DOHH2 (cell line): ENCODE measurements around the gene COL27A1.

Experiments
- H3F3A ChIP-seq: fragments of 200-600 bp; sonication (generic), shearing (Covaris generic); 2 replicates; pipeline ENCODE4 v1.6.0; 2016; ENCODE audit warnings: antibody characterized with exemption, mild to moderate bottlenecking; ENCODE audit not compliant: control insufficient read depth, insufficient read depth
- H3K27ac ChIP-seq: fragments of 200-600 bp; sonication (generic); 2 replicates; pipeline ENCODE4 v1.5.1; 2014; ENCODE audit warnings: low read depth, mild to moderate bottlenecking, low read length, moderate library complexity
- H3K27me3 ChIP-seq: fragments of 200-600 bp; sonication (generic); 2 replicates; pipeline ENCODE4 v1.6.1; 2014; ENCODE audit warnings: mild to moderate bottlenecking, low read length, mixed read lengths; ENCODE audit not compliant: control insufficient read depth
- H3K36me3 ChIP-seq: fragments of 200-600 bp; sonication (generic); 2 replicates; pipeline ENCODE4 v1.6.1; 2014; ENCODE audit warnings: mild to moderate bottlenecking, low read length, moderate library complexity, mixed read lengths; ENCODE audit not compliant: control insufficient read depth
- H3K4me1 ChIP-seq: fragments of 200-600 bp; sonication (generic); 2 replicates; pipeline ENCODE4 v1.6.1; 2014; ENCODE audit warnings: mild to moderate bottlenecking, low read length, mixed read lengths; ENCODE audit not compliant: control insufficient read depth
- H3K4me2 ChIP-seq: fragments of 200-600 bp; sonication (generic); 2 replicates; pipeline ENCODE4 v1.6.0; 2014; ENCODE audit warnings: mild to moderate bottlenecking, low read length, moderate library complexity
- H3K4me3 ChIP-seq: fragments of 200-600 bp; sonication (generic); 2 replicates; pipeline ENCODE4 v1.5.1; 2014; ENCODE audit warnings: mild to moderate bottlenecking, low read length, mixed read lengths
- H3K79me2 ChIP-seq: fragments of 200-600 bp; sonication (generic); 2 replicates; pipeline ENCODE4 v1.6.1; 2014; ENCODE audit warnings: mild to moderate bottlenecking, low read length, mixed read lengths; ENCODE audit not compliant: control insufficient read depth
- H3K9me2 ChIP-seq: fragments of 200-600 bp; sonication (generic); replicated peaks from 2 replicates; pipeline ENCODE4 v1.6.1; 2014; ENCODE audit warnings: mild to moderate bottlenecking, low read length, mixed read lengths; ENCODE audit not compliant: control insufficient read depth
- H3K9me3 ChIP-seq: fragments of 200-600 bp; sonication (generic); 2 replicates; pipeline ENCODE4 v1.6.1; 2014; ENCODE audit warnings: antibody characterized with exemption, low read length, mixed read lengths; ENCODE audit not compliant: control insufficient read depth, insufficient read depth
- H4K20me1 ChIP-seq: fragments of 200-600 bp; sonication (generic); 2 replicates; pipeline ENCODE4 v1.6.0; 2014; ENCODE audit warnings: low read depth, mild to moderate bottlenecking, antibody characterized with exemption, low read length, moderate library complexity; ENCODE audit not compliant: control insufficient read depth, insufficient read depth
- EZH2phosphoT487 ChIP-seq: fragments of 200-600 bp; sonication (generic); IDR thresholded peaks from 2 replicates; pipeline ENCODE4 v1.6.1; 2017; ENCODE audit warnings: borderline replicate concordance, mild to moderate bottlenecking, antibody characterized with exemption, low read length, moderate library complexity, mixed read lengths
- TF ChIP-seq, protein P1 (sequence below): fragments of 200-600 bp; sonication (generic); IDR thresholded peaks from one replicate; pipeline ENCODE4 v1.5.1; 2014; ENCODE audit warnings: antibody characterized with exemption, mild to moderate bottlenecking, low read depth, low read length; ENCODE audit not compliant: poor library complexity, severe bottlenecking

Gene COL27A1

DNA sequence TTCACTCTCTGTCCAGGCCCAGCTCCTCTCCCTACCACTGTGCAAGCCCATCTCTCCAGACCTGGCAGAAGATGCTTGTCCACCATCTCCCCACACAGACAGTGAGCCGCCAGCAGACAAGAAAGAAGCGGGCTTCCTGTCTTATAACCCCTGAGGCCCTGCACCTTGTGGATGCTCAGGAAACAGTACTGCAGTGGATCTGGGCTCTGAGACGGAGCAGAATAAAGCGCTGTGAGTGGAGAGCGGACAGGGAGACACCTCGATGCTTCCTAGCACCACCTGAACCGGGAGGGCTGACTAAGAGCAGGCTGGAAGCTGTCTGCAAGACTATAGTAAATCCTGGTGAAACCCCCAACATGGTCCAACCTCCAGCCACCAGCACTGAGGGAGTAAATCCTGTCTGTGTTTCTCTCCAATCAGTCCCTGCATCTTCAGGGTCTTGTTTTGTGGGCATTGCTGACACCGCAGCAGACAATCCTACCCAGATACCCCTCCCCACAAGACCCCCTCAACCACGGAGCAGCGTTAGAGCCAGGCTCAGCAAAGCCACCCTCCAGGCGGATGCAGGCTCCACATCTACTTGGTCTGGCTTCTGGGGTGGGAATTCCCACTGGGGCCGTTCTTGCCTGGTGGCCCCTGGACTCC is 193.0 kb downstream of the COL27A1 start:
- peaks cover 94% of the 10 kb centered on the region for H3K36me3 ChIP-seq
- H4K20me1 ChIP-seq: no peaks in the 10 kb centered on the region
- no peaks in the 10 kb centered on the region for H3K9me3 ChIP-seq
- H3K27ac ChIP-seq: no peak overlapping the region
- no peak overlapping the region for H3K4me2 ChIP-seq
- H3F3A ChIP-seq: peaks cover 9% of the 10 kb centered on the region; the same call in 1 of the 2 replicates
- peaks cover 10% of the 10 kb centered on the region for H3K4me1 ChIP-seq
- no peak for TF ChIP-seq EZH2phosphoT487
- TF ChIP-seq, protein P1, sequence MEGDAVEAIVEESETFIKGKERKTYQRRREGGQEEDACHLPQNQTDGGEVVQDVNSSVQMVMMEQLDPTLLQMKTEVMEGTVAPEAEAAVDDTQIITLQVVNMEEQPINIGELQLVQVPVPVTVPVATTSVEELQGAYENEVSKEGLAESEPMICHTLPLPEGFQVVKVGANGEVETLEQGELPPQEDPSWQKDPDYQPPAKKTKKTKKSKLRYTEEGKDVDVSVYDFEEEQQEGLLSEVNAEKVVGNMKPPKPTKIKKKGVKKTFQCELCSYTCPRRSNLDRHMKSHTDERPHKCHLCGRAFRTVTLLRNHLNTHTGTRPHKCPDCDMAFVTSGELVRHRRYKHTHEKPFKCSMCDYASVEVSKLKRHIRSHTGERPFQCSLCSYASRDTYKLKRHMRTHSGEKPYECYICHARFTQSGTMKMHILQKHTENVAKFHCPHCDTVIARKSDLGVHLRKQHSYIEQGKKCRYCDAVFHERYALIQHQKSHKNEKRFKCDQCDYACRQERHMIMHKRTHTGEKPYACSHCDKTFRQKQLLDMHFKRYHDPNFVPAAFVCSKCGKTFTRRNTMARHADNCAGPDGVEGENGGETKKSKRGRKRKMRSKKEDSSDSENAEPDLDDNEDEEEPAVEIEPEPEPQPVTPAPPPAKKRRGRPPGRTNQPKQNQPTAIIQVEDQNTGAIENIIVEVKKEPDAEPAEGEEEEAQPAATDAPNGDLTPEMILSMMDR: no peak
- peaks cover 9% of the 10 kb centered on the region for H3K79me2 ChIP-seq
- H3K27me3 ChIP-seq: no peaks in the 10 kb centered on the region
- no peak overlapping the region for H3K4me3 ChIP-seq
- H3K9me2 ChIP-seq: no peaks in the 10 kb centered on the region

DNA sequence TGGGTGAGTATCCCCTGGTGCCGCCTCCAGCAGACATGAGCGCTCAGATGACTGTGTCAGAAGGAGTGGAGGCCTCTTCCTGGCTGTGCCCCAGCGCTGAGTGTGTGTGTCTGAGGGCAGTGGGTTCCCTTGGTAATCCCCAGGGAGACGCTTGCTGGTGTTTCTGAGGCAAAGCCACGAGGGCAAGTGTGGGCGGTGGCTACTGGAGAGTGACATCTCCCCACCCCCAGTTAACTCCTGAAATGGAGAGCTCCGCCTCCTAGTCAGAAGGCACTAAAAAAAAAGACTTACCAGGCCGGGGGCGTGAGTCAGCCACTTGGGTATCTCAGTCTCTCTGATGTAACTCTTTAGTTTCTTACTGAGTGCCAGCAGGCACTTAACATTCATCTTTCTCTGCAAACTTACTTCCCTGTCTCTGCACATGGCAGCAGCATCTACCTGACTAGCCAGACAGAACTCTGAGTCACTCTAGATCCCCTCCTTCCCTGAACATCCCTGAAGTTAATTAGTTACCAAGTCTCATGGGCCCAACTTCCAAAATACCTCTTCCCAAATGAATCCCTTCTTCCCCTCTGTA is 193.7 kb downstream of the COL27A1 start:
- Histone ChIP-seq H3K27me3 (no peaks in the 10 kb centered on the region), H3K79me2 (peaks cover 11% of the 10 kb centered on the region), H3K36me3 (peaks cover 92% of the 10 kb centered on the region), H3F3A (peaks cover 9% of the 10 kb centered on the region; the same call in 1 of the 2 replicates), H4K20me1 (no peaks in the 10 kb centered on the region), H3K4me1 (peaks cover 10% of the 10 kb centered on the region), H3K9me3 (no peaks in the 10 kb centered on the region), H3K27ac (0 out of 2 replicates have a peak overlapping the region, but pooled peaks have one; percentile 4), H3K9me2 (no peaks in the 10 kb centered on the region), H3K4me3 (no peak overlapping the region), H3K4me2 (no peak overlapping the region)
- TF ChIP-seq, protein P1: no peak
- TF ChIP-seq EZH2phosphoT487: no peak

DNA sequence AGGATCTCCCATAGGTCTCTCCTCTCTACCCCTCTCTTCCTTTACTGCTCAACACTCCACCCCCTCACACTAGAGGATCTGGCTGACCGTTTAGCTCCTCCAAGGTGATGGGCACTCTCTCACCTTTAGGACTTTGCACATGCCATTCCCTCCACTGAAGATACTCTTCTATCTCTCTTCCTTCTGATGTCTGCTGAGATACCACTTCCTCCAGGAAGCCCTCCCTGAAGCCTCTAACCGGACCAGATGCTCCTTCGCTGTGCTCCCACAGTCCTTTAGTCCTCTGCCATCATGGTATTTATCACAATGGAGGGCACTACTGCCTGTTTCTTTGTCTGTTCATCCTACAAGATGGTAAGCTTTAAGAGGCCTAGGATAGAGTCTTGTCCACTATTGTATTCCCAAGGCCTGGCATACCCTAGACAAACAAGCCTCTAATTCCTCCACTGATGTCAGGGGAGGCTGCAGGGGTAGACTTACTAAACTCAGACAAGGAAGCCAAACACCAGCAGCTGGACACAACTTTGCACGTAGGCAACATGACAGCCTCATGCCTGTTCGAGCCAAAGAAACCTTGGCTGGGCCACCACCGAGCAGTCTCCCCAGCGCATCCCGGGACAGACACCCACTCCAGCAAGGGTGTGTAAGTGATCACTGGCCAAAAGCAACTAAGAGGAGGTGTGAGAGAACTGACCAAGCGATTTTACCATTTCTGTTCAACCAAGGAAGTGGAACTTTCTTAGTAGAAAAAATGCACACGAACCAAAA is 194.6 kb downstream of the COL27A1 start:
- H3K4me2 ChIP-seq: no peak overlapping the region

More for the DNA sequence above, 194.6 kb downstream of the COL27A1 start:
- peaks cover 11% of the 10 kb centered on the region for H3K79me2 ChIP-seq
- peaks cover 87% of the 10 kb centered on the region for H3K36me3 ChIP-seq
- peaks cover 10% of the 10 kb centered on the region for H3K4me1 ChIP-seq
- H3K9me3 ChIP-seq: no peaks in the 10 kb centered on the region
- H3F3A ChIP-seq: peaks cover 6% of the 10 kb centered on the region; the same call in 1 of the 2 replicates
- H3K27me3 ChIP-seq: no peaks in the 10 kb centered on the region
- H3K4me3 ChIP-seq: no peak overlapping the region
- TF ChIP-seq EZH2phosphoT487: no peak
- TF ChIP-seq, protein P1: no peak
- H4K20me1 ChIP-seq: no peaks in the 10 kb centered on the region
- H3K27ac ChIP-seq: 0 out of 2 replicates have a peak overlapping the region, but pooled peaks have one; percentile 4
- no peaks in the 10 kb centered on the region for H3K9me2 ChIP-seq
